CD4-positive, alpha-beta memory T cell (primary cell): ENCODE results near the gene LSR. TPM values are rescaled to one million over a fixed set of nuclear protein-coding genes. Genes with fewer than 3 reads are reported as not detected.

Experiments
- CTCF ChIA-PET: fragments of 350-600 bp; sonication (Branson Sonifier 250); formaldehyde crosslinking; loops from one replicate; lab custom pipeline; 2021; ENCODE audit warnings: inconsistent platforms; ENCODE audit not compliant: partially characterized antibody; lab: Charles Lee
- POLR2A ChIA-PET: fragments of 350-600 bp; sonication (Branson Sonifier 250); formaldehyde crosslinking; loops from one replicate; lab custom pipeline; 2021; ENCODE audit not compliant: partially characterized antibody; lab: Charles Lee
- DNase-seq, 5 donors: peaks; one replicate each; pipeline versions ENCODE4 v3.0.0 to v3.0.0-alpha.2; 2020 to 2022; ENCODE audit warnings: mixed read lengths in 1 of 5
- H3K27ac ChIP-seq: one replicate; pipeline ENCODE4 v1.7.0; 2013; ENCODE audit warnings: low read depth, low read length
- H3K27me3 ChIP-seq: 2 replicates; pipeline ENCODE4 v1.7.0; 2013; ENCODE audit warnings: mild to moderate bottlenecking, low read length, moderate library complexity; ENCODE audit not compliant: insufficient read depth
- H3K36me3 ChIP-seq: 2 replicates; pipeline ENCODE4 v1.7.0; 2013; ENCODE audit warnings: mild to moderate bottlenecking, low read length, moderate library complexity; ENCODE audit not compliant: insufficient read depth
- H3K4me1 ChIP-seq: 2 replicates; pipeline ENCODE4 v1.7.0; 2013; ENCODE audit warnings: mild to moderate bottlenecking, low read length, moderate library complexity; ENCODE audit not compliant: insufficient read depth
- H3K4me3 ChIP-seq, 2 donors: one replicate each; pipeline ENCODE4 v1.7.0; 2013; ENCODE audit warnings: low read length in 2 of 2, mild to moderate bottlenecking in 1 of 2
- H3K9me3 ChIP-seq, 2 donors: one replicate each; pipeline ENCODE4 v1.7.0; 2013; ENCODE audit warnings: low read length in 2 of 2, control low read depth in 1 of 2; ENCODE audit not compliant: control insufficient read depth in 1 of 2
- H3K27ac Mint-ChIP-seq, 7 donors: one replicate each; pipeline ENCODE4 v1.8.0; 2020 to 2021; ENCODE audit warnings: mixed read lengths in 7 of 7, mild to moderate bottlenecking in 6 of 7, inconsistent platforms in 3 of 7, moderate library complexity in 3 of 7
- H3K27me3 Mint-ChIP-seq, 2 donors: one replicate each; pipeline ENCODE4 v1.8.0; 2020 to 2021; ENCODE audit warnings: mixed read lengths in 2 of 2
- H3K36me3 Mint-ChIP-seq, 2 donors: one replicate each; pipeline ENCODE4 v1.8.0; 2020 to 2021; ENCODE audit warnings: mixed read lengths in 2 of 2, inconsistent platforms in 1 of 2, mild to moderate bottlenecking in 1 of 2
- H3K4me1 Mint-ChIP-seq, 4 donors: one replicate each; pipeline ENCODE4 v1.8.0; 2020 to 2021; ENCODE audit warnings: mixed read lengths in 4 of 4, mild to moderate bottlenecking in 1 of 4
- H3K4me3 Mint-ChIP-seq, 8 donors: one replicate each; pipeline ENCODE4 v1.8.0; 2020 to 2021; ENCODE audit warnings: mixed read lengths in 8 of 8, mild to moderate bottlenecking in 7 of 8, moderate library complexity in 6 of 8, inconsistent platforms in 3 of 8
- H3K9me3 Mint-ChIP-seq, 8 donors: one replicate each; pipeline ENCODE4 v1.8.0; 2020 to 2021; ENCODE audit warnings: mixed read lengths in 8 of 8, mild to moderate bottlenecking in 5 of 8, inconsistent platforms in 3 of 8, moderate library complexity in 1 of 8
- intact Hi-C: fragments of 100-400 bp; cut with micrococcal nuclease; formaldehyde crosslinking; loops from one replicate; pipeline ENCODE4 v1.15.1; 2023
- polyA plus RNA-seq, 2 donors: library from polyadenylated mRNA; unstranded; fragments of 300-500 nt; fragmentation: Illumina TruSeq; gene quantifications; one replicate each; pipeline ENCODE4 v1.2.3, GENCODE V29; 2021
- total RNA-seq, 2 experiments: library from RNA; stranded (reverse); gene quantifications; one replicate each; pipeline ENCODE4 v1.2.3, GENCODE V29; 2021

LSR gene
- total and polyA plus RNA-seq, 4 experiments from 2014 or later = 45.8 to 91.6 (median 62.5) TPM

GRCh38 chr19:35308910-35309309, 60.1 kb downstream of the LSR start:
- Histone ChIP-seq H3K27me3 (no peaks in the 10 kb centered on the region), H3K36me3 (no peaks in the 10 kb centered on the region), H3K9me3 (no peaks in the 10 kb centered on the region), H3K4me3 (no peak overlapping the region), H3K27ac (no peak overlapping the region), H3K4me1 (no peaks in the 10 kb centered on the region)
- intact Hi-C loops = no loop called here
- Mint-ChIP-seq H3K27me3 (no peaks in the 10 kb centered on the region), H3K9me3 (no peaks in the 10 kb centered on the region), H3K4me3 (no peak overlapping the region), H3K36me3 (no peaks in the 10 kb centered on the region), H3K4me1 (no peaks in the 10 kb centered on the region), H3K27ac (peak overlapping the region in 1 of 7 donors; percentile 16)
- ChIA-PET POLR2A (no interaction called here), CTCF (no interaction called here)
- DNase-seq = no peak

GRCh38 chr19:35309481-35310279, 60.9 kb downstream of the LSR start:
- Histone ChIP-seq H3K9me3 (no peaks in the 10 kb centered on the region), H3K27me3 (no peaks in the 10 kb centered on the region), H3K4me3 (no peak overlapping the region), H3K4me1 (no peaks in the 10 kb centered on the region), H3K27ac (no peak overlapping the region), H3K36me3 (no peaks in the 10 kb centered on the region)
- no peak for DNase-seq
- intact Hi-C loops = no loop called here
- Mint-ChIP-seq H3K4me3 (no peak overlapping the region), H3K27ac (no peak overlapping the region), H3K9me3 (no peaks in the 10 kb centered on the region), H3K27me3 (no peaks in the 10 kb centered on the region), H3K4me1 (no peaks in the 10 kb centered on the region), H3K36me3 (no peaks in the 10 kb centered on the region)
- CTCF ChIA-PET = no interaction called here
- POLR2A ChIA-PET = no interaction called here

DNA sequence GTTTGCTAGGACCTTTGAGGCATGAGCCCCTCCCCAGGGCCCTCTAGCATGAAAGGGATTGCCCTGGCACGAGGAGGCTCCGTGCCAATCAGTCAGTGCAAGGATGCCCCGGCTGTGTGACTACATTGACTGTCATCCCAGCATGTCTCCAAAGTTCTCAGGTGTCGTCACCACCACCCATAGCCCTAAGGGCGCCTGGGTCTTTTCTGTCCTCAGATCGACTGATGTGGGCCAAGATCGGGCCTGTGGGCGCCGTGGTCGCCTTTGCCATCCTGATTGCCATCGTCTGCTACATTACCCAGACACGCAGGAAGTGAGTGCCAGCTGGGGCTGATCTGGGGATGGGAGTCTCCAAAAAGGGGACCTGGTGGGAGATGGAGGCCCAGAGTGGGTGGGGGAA, 61.5 kb downstream of the LSR start:
- ChIA-PET CTCF (no interaction called here), POLR2A (no interaction called here)
- intact Hi-C loops = no loop called here
- no peaks in the 10 kb centered on the region for H3K4me1 ChIP-seq
- no peaks in the 10 kb centered on the region for H3K27me3 ChIP-seq
- DNase-seq = no peak
- no peaks in the 10 kb centered on the region for H3K9me3 ChIP-seq
- no peak overlapping the region for H3K4me3 Mint-ChIP-seq
- no peak overlapping the region for H3K4me3 ChIP-seq
- H3K27me3 Mint-ChIP-seq = no peaks in the 10 kb centered on the region
- no peaks in the 10 kb centered on the region for H3K36me3 Mint-ChIP-seq
- H3K27ac ChIP-seq = no peak overlapping the region
- H3K36me3 ChIP-seq = no peaks in the 10 kb centered on the region
- no peak overlapping the region for H3K27ac Mint-ChIP-seq
- no peaks in the 10 kb centered on the region for H3K9me3 Mint-ChIP-seq
- no peaks in the 10 kb centered on the region for H3K4me1 Mint-ChIP-seq

DNA sequence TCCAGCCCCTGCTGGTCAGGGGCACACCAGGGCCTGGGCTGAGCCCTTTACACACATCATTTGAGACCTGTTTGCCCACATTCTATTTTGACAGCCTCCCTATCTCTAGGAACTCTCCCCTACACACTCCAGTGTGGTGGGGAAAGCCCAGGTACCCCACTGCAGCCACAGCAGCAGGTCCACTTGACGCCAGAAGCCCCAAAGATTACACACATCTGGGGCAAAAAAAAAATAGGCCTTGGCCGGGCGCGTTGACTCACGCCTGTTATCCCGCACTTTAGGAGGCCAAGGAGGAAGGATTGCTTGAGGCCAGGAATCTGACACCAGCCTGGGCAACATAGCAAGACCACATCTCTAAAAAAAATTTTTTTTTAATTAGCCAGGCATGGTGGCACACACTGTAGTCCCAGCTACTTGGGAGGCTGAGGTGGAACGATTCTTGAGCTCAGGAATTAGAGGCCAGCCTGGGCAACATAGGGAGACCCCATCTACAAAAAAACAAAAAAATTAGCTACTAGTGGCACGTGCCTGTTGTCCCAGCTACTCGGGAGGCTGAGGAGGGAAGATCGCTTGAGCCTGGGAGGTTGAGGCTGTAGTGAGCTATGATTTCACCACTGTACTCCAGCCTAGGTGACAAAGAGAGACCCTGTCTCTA, 62.1 kb downstream of the LSR start:
- no peaks in the 10 kb centered on the region for H3K27me3 ChIP-seq
- H3K27me3 Mint-ChIP-seq = no peaks in the 10 kb centered on the region
- H3K9me3 ChIP-seq = no peaks in the 10 kb centered on the region
- no peak for DNase-seq
- no peaks in the 10 kb centered on the region for H3K9me3 Mint-ChIP-seq
- no peaks in the 10 kb centered on the region for H3K4me1 ChIP-seq
- ChIA-PET POLR2A (no interaction called here), CTCF (interaction anchor here (1.0 kb wide), 1 partner anchor 184 kb away, joined by 3 read pairs; no protein-coding TSS in a partner anchor)
- no peak overlapping the region for H3K27ac Mint-ChIP-seq
- intact Hi-C loops = no loop called here
- no peaks in the 10 kb centered on the region for H3K36me3 ChIP-seq
- no peaks in the 10 kb centered on the region for H3K4me1 Mint-ChIP-seq
- no peak overlapping the region for H3K4me3 Mint-ChIP-seq
- no peak overlapping the region for H3K27ac ChIP-seq
- no peak overlapping the region for H3K4me3 ChIP-seq
- no peaks in the 10 kb centered on the region for H3K36me3 Mint-ChIP-seq

GRCh38 chr19:35311901-35312665, 63.3 kb downstream of the LSR start:
- DNase-seq = no peak
- no peak overlapping the region for H3K27ac ChIP-seq
- H3K9me3 Mint-ChIP-seq = no peaks in the 10 kb centered on the region
- intact Hi-C loops = no loop called here
- POLR2A ChIA-PET = no interaction called here
- H3K36me3 Mint-ChIP-seq = no peaks in the 10 kb centered on the region
- H3K36me3 ChIP-seq = no peaks in the 10 kb centered on the region
- no peak overlapping the region for H3K27ac Mint-ChIP-seq
- no peaks in the 10 kb centered on the region for H3K4me1 Mint-ChIP-seq
- H3K4me3 Mint-ChIP-seq = no peak overlapping the region
- H3K27me3 Mint-ChIP-seq = no peaks in the 10 kb centered on the region
- no peaks in the 10 kb centered on the region for H3K9me3 ChIP-seq
- H3K4me3 ChIP-seq = no peak overlapping the region
- CTCF ChIA-PET = interaction anchor here (1.0 kb wide), 1 partner anchor 183 kb away, joined by 3 read pairs; no protein-coding TSS in a partner anchor
- no peaks in the 10 kb centered on the region for H3K27me3 ChIP-seq
- no peaks in the 10 kb centered on the region for H3K4me1 ChIP-seq

- Histone ChIP-seq H3K4me1 (peaks cover 2% of the 10 kb centered on the region), H3K9me3 (no peaks in the 10 kb centered on the region), H3K4me3 (no peak overlapping the region), H3K36me3 (no peaks in the 10 kb centered on the region), H3K27me3 (no peaks in the 10 kb centered on the region), H3K27ac (no peak overlapping the region)
- H3K4me1 Mint-ChIP-seq = peaks cover 0 to 6% (median 1%) of the 10 kb centered on the region in 4 donors
- H3K27me3 Mint-ChIP-seq = no peaks in the 10 kb centered on the region
- H3K9me3 Mint-ChIP-seq = no peaks in the 10 kb centered on the region
- CTCF ChIA-PET = no interaction called here
- POLR2A ChIA-PET = no interaction called here
- peak in 1 of 5 donors; percentile 5 for DNase-seq
- H3K36me3 Mint-ChIP-seq = no peaks in the 10 kb centered on the region
- intact Hi-C loops = no loop called here
- H3K4me3 Mint-ChIP-seq = no peak overlapping the region
- no peak overlapping the region for H3K27ac Mint-ChIP-seq
Observed at GRCh38 chr19:35313587-35313986, 64.8 kb downstream of the LSR start.

DNA sequence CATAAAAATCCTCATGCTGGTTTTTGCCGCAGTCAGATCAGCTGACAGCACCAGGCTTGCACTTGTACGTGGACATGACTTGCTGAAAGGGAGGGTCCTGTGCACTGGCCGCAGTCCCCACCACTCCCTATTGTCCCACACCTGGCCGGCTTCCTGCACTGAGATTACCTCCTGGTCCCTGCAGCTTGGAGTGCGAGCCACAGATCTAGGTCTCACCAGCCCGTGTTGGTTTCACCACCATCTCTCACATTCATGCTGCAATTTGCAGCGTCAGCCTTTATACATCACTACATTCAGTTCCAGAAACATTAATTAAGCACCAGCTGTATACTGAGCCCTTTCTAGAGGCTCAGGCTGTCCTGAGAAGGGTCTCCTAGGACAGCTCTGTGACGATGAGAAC, 65.2 kb downstream of the LSR start:
- ChIA-PET CTCF (no interaction called here), POLR2A (no interaction called here)
- Histone ChIP-seq H3K27me3 (no peaks in the 10 kb centered on the region), H3K4me3 (no peak overlapping the region), H3K36me3 (no peaks in the 10 kb centered on the region), H3K4me1 (peaks cover 6% of the 10 kb centered on the region), H3K9me3 (no peaks in the 10 kb centered on the region), H3K27ac (no peak overlapping the region)
- no peak overlapping the region for H3K4me3 Mint-ChIP-seq
- no peaks in the 10 kb centered on the region for H3K9me3 Mint-ChIP-seq
- no peak overlapping the region for H3K27ac Mint-ChIP-seq
- H3K36me3 Mint-ChIP-seq = no peaks in the 10 kb centered on the region
- DNase-seq = no peak
- peaks cover 0 to 2% of the 10 kb centered on the region in 2 donors for H3K27me3 Mint-ChIP-seq
- intact Hi-C loops = no loop called here
- peaks cover 0 to 11% (median 6%) of the 10 kb centered on the region in 4 donors for H3K4me1 Mint-ChIP-seq
